Endothelial cell of umbilical vein (primary cell): ENCODE measurements around the gene C2CD5. TPM values are rescaled to one million over a fixed set of nuclear protein-coding genes. Genes with fewer than 3 reads are reported as not detected.

ENCODE experiments used
- BruUV-seq: library from RNA; stranded (reverse); fragments of 400-500 nt; replicated peaks from 2 replicates; lab custom pipeline; 2021; lab: Mats Ljungman, UMichigan
- CTCF ChIA-PET: fragments of 300-600, 350-600 bp; sonication (Branson Sonifier 250); formaldehyde crosslinking; loops from one replicate; lab custom pipeline; 2021; ENCODE audit warnings: antibody characterized with exemption, inconsistent platforms; lab: Charles Lee
- POLR2A ChIA-PET: fragments of 300-600, 350-600 bp; sonication (Branson Sonifier 250); formaldehyde crosslinking; loops from one replicate; lab custom pipeline; 2021; ENCODE audit warnings: antibody characterized with exemption, inconsistent platforms; lab: Charles Lee
- DNase-seq: peaks from one replicate; pipeline ENCODE4 v3.0.0-alpha.2; 2011; ENCODE audit warnings: low read depth, low spot score
- FAIRE-seq: peaks from 2 replicates; lab custom pipeline; 2011; peaks lifted over from hg19 to GRCh38; lab: Jason Lieb, UNC
- H2AFZ ChIP-seq: 2 replicates; pipeline ENCODE4 v1.6.0; 2012; ENCODE audit warnings: low read depth, low read length, control low read depth, inconsistent platforms
- H3K27ac ChIP-seq: 2 replicates; pipeline ENCODE4 v1.5.1; 2011; ENCODE audit warnings: low read depth, mild to moderate bottlenecking, control low read depth, low read length, moderate library complexity; ENCODE audit not compliant: insufficient read depth
- H3K27me3 ChIP-seq, 2 experiments: 2 replicates each; pipeline versions ENCODE4 v1.6.0 to v1.6.1; 2011; ENCODE audit warnings: low read length in 2 of 2, mixed read lengths in 1 of 2; ENCODE audit not compliant: control insufficient read depth in 2 of 2, insufficient read depth in 2 of 2
- H3K36me3 ChIP-seq, 2 experiments: 2 replicates in 1 of 2; 3 replicates in 1 of 2; pipeline ENCODE4 v1.5.1; 2011; ENCODE audit warnings: low read length in 2 of 2, mild to moderate bottlenecking in 1 of 2, moderate library complexity in 1 of 2; ENCODE audit not compliant: control insufficient read depth in 2 of 2, insufficient read depth in 2 of 2; ENCODE audit errors: extremely low read depth in 1 of 2
- H3K4me1 ChIP-seq: 3 replicates; pipeline ENCODE4 v1.5.1; 2011; ENCODE audit warnings: mild to moderate bottlenecking, low read length; ENCODE audit not compliant: control insufficient read depth, insufficient read depth; ENCODE audit errors: extremely low read depth
- H3K4me2 ChIP-seq: 2 replicates; pipeline ENCODE4 v1.6.1; 2011; ENCODE audit warnings: low read length, control low read depth, mixed read lengths; ENCODE audit not compliant: insufficient read depth
- H3K4me3 ChIP-seq, 3 experiments: fragments of 200-600 bp in 1 of 3; sonication (generic), shearing (Covaris generic) in 1 of 3; replicated peaks in 1 of 3; 2 replicates each; pipeline ENCODE4 v1.5.1; 2011 to 2016; ENCODE audit warnings: control low read depth in 3 of 3, low read length in 3 of 3, mild to moderate bottlenecking in 2 of 3, inconsistent platforms in 1 of 3, low read depth in 1 of 3, moderate library complexity in 1 of 3; ENCODE audit not compliant: insufficient read depth in 1 of 3
- H3K79me2 ChIP-seq: 2 replicates; pipeline ENCODE4 v1.6.0; 2012; ENCODE audit warnings: low read length, inconsistent platforms; ENCODE audit not compliant: control insufficient read depth, insufficient read depth
- H3K9ac ChIP-seq: replicated peaks from 2 replicates; pipeline ENCODE3; 2011; ENCODE audit warnings: low read length, control low read depth; ENCODE audit not compliant: insufficient read depth; ENCODE audit errors: extremely low read depth
- H3K9me1 ChIP-seq: replicated peaks from 3 replicates; pipeline ENCODE4 v1.6.0; 2011; ENCODE audit warnings: mild to moderate bottlenecking, low read length; ENCODE audit not compliant: control insufficient read depth, insufficient read depth; ENCODE audit errors: extremely low read depth
- H3K9me3 ChIP-seq: replicated peaks from 2 replicates; pipeline ENCODE4 v1.5.1; 2012; ENCODE audit warnings: low read length, inconsistent platforms; ENCODE audit not compliant: control insufficient read depth, insufficient read depth
- H4K20me1 ChIP-seq: replicated peaks from 2 replicates; pipeline ENCODE3; 2011; ENCODE audit warnings: mild to moderate bottlenecking, low read length; ENCODE audit not compliant: control insufficient read depth, insufficient read depth; ENCODE audit errors: extremely low read depth
- EZH2 ChIP-seq: IDR thresholded peaks from 2 replicates; pipeline ENCODE4 v1.6.1; 2012; ENCODE audit warnings: borderline replicate concordance, low read depth, mild to moderate bottlenecking, moderate library complexity, low read length, inconsistent platforms; ENCODE audit not compliant: severe bottlenecking
- FOS ChIP-seq: IDR thresholded peaks from 2 replicates; pipeline ENCODE4 v1.6.1; 2011; ENCODE audit warnings: mild to moderate bottlenecking, low read length, moderate library complexity, borderline replicate concordance; ENCODE audit not compliant: insufficient read depth
- GATA2 ChIP-seq: IDR thresholded peaks from 2 replicates; pipeline ENCODE4 v1.7.0; 2011; ENCODE audit warnings: low read depth, mild to moderate bottlenecking, moderate library complexity, mixed read lengths, low read length; ENCODE audit not compliant: insufficient read length, insufficient read depth
- JUN ChIP-seq: IDR thresholded peaks from 2 replicates; pipeline ENCODE4 v1.6.1; 2011; ENCODE audit warnings: borderline replicate concordance, low read depth; ENCODE audit not compliant: insufficient read length, insufficient read depth
- MYC ChIP-seq: IDR thresholded peaks from one replicate; pipeline ENCODE4 v1.6.1; 2011; ENCODE audit warnings: mild to moderate bottlenecking, low read depth, low read length
- POLR2A ChIP-seq: IDR thresholded peaks from 2 replicates; pipeline ENCODE4 v1.6.1; 2012; ENCODE audit warnings: low read depth, mild to moderate bottlenecking, control low read depth, low read length
- POLR2AphosphoS5 ChIP-seq: IDR thresholded peaks from 2 replicates; pipeline ENCODE4 v1.6.1; 2012; ENCODE audit warnings: low read depth, mild to moderate bottlenecking, control low read depth, low read length, moderate library complexity; ENCODE audit not compliant: insufficient read depth
- dilution Hi-C: fragments of 300-500 bp; cut with MboI; formaldehyde crosslinking; loops from one replicate; pipeline ENCODE4 v1.15.0; 2019; ENCODE audit warnings: low sequenced_read_pairs; ENCODE audit not compliant: extremely low pct_ligation_motif_present
- intact Hi-C: fragments of 100-400 bp; cut with micrococcal nuclease; formaldehyde crosslinking; loops from one replicate; pipeline ENCODE4 v1.10.0; 2022
- polyA plus RNA-seq, 4 experiments: library from polyadenylated mRNA; depleted of rRNA in 3 of 4; stranded (reverse) in 3 of 4; unstranded in 1 of 4; fragments of >200 nt; gene quantifications; 2 replicates each; pipeline versions ENCODE4 v1.2.1 to v1.2.3, GENCODE V29; 2011 to 2012; ENCODE audit warnings: missing spikeins in 1 of 4
- total RNA-seq: library from RNA; stranded (reverse); gene quantifications from 2 replicates; pipeline ENCODE4 v1.2.3, GENCODE V29; 2021
- TF ChIP-seq, protein P1 (sequence below): IDR thresholded peaks from 2 replicates; pipeline ENCODE4 v1.6.1; 2011; ENCODE audit not compliant: insufficient read depth, insufficient read length
- TF ChIP-seq, protein P2 (sequence below), 2 donors: IDR thresholded peaks; 1 replicate in 1 of 2; 2 replicates in 1 of 2; pipeline ENCODE4 v1.5.1; 2011; ENCODE audit warnings: low read length in 2 of 2, mild to moderate bottlenecking in 2 of 2, moderate library complexity in 2 of 2, control low read depth in 1 of 2, inconsistent platforms in 1 of 2, low read depth in 1 of 2; ENCODE audit not compliant: insufficient read depth in 1 of 2; ENCODE audit errors: extremely low read depth in 1 of 2

Gene C2CD5
- total and polyA plus RNA-seq, 2 donors (not counting 3 experiments of a cell fraction or from before 2014, with no cell fraction given), result 12.9 to 32.9 TPM

DNA sequence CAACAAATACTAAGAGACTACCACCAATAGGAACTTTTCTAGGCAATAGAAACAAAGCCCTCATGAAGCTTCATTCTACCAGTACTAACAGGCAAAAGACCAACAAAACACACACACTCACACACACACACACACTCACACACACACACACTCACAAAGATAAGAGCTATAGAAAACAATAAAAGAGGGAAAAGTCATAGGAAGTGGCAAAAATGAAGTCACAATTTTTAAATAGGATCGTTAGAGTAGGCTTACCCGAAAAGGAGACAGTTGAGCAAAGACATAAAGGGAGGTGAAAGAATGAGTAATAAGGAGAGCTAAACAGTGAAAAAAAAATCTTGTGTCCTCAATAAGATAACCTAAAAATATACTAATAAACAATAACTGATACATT is 66.5 kb downstream of the C2CD5 start:
- H3K9me3 ChIP-seq, result no peaks in the 10 kb centered on the region
- no peak overlapping the region for H3K4me3 ChIP-seq
- no peaks in the 10 kb centered on the region for H3K36me3 ChIP-seq
- no TSS peak for BruUV-seq
- TF ChIP-seq JUN, result peak; percentile 54
- TF ChIP-seq, protein P1, sequence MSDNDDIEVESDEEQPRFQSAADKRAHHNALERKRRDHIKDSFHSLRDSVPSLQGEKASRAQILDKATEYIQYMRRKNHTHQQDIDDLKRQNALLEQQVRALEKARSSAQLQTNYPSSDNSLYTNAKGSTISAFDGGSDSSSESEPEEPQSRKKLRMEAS, result no peak
- dilution Hi-C loops, result no loop called here
- H3K27me3 ChIP-seq, result no peaks in the 10 kb centered on the region
- DNase-seq, result peak; percentile 68
- peak overlapping the region; percentile 22 for H3K4me2 ChIP-seq
- no peaks in the 10 kb centered on the region for H3K9me1 ChIP-seq
- no peaks in the 10 kb centered on the region for H3K79me2 ChIP-seq
- FAIRE-seq, result no peak
- H4K20me1 ChIP-seq, result no peaks in the 10 kb centered on the region
- POLR2A ChIA-PET, result no interaction called here
- no peak overlapping the region for H3K9ac ChIP-seq
- intact Hi-C loops, result loop anchor here (5.0 kb wide), 2 partner anchors 64 to 149 kb away; partner anchors contain the start of genes C2CD5 and ETNK1
- CTCF ChIA-PET, result interaction anchor here (0.7 to 1.2 kb wide), 5 partner anchors 16 to 52 kb away, joined by 3 to 5 read pairs (median 3); no protein-coding TSS in a partner anchor
- H3K27ac ChIP-seq, result peak overlapping the region; percentile 34
- no peak overlapping the region for H2AFZ ChIP-seq
- peaks cover 11% of the 10 kb centered on the region for H3K4me1 ChIP-seq

DNA sequence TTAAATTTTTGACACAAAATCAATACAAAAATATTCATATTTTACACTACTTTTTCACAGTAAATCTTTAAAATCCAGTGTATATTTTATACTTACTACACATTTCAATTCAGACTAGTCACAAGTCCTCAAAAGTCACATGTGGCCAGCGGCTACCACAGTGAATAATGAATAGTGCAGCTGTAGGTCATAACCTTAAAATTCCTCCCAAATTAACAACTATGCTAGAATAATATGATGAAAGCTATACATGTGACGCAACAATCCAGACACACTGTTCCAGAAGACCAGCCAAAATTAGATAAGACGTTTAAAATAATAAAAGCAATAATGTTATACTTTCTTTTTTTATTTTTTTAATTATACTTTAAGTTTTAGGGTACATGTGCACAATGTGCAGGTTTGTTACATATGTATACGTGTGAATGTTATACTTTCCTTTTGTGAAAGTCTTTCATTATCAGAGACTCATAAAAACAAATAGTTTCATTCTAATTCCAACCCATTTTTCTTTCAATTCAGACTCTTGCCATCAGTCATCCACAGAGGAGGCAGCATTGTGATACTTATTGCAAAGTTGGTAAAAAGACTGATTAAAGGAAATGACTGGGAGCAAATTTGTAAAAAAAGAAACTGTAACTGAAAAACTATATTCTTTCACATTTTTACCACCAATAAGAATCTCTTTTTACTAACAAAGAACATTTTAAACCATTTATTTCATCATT is 67.0 kb downstream of the C2CD5 start:
- dilution Hi-C loops, result no loop called here
- no peaks in the 10 kb centered on the region for H4K20me1 ChIP-seq
- H3K36me3 ChIP-seq, result no peaks in the 10 kb centered on the region
- no peaks in the 10 kb centered on the region for H3K9me3 ChIP-seq
- H2AFZ ChIP-seq, result no peak overlapping the region
- intact Hi-C loops, result loop anchor here (5.0 kb wide), 2 partner anchors 65 to 150 kb away; partner anchors contain the start of genes C2CD5 and ETNK1
- CTCF ChIA-PET, result interaction anchor here (0.8 to 2.8 kb wide), 5 partner anchors 11 to 52 kb away, joined by 3 to 17 read pairs (median 4); no protein-coding TSS in a partner anchor
- H3K9me1 ChIP-seq, result no peaks in the 10 kb centered on the region
- no peaks in the 10 kb centered on the region for H3K79me2 ChIP-seq
- DNase-seq (peak; percentile 51), FAIRE-seq (no peak)
- POLR2A ChIA-PET, result no interaction called here
- H3K4me3 ChIP-seq, result no peak overlapping the region
- peaks cover 11% of the 10 kb centered on the region for H3K4me1 ChIP-seq
- no peaks in the 10 kb centered on the region for H3K27me3 ChIP-seq
- no peak overlapping the region for H3K9ac ChIP-seq
- peak overlapping the region; percentile 34 for H3K27ac ChIP-seq
- TSS peak; percentile 35 for BruUV-seq
- TF ChIP-seq GATA2, result no peak
- TF ChIP-seq MYC, result no peak
- no peak for TF ChIP-seq FOS
- TF ChIP-seq, protein P1, result no peak
- no peak for TF ChIP-seq EZH2
- TF ChIP-seq POLR2AphosphoS5, result no peak
- TF ChIP-seq, protein P2, sequence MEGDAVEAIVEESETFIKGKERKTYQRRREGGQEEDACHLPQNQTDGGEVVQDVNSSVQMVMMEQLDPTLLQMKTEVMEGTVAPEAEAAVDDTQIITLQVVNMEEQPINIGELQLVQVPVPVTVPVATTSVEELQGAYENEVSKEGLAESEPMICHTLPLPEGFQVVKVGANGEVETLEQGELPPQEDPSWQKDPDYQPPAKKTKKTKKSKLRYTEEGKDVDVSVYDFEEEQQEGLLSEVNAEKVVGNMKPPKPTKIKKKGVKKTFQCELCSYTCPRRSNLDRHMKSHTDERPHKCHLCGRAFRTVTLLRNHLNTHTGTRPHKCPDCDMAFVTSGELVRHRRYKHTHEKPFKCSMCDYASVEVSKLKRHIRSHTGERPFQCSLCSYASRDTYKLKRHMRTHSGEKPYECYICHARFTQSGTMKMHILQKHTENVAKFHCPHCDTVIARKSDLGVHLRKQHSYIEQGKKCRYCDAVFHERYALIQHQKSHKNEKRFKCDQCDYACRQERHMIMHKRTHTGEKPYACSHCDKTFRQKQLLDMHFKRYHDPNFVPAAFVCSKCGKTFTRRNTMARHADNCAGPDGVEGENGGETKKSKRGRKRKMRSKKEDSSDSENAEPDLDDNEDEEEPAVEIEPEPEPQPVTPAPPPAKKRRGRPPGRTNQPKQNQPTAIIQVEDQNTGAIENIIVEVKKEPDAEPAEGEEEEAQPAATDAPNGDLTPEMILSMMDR (IDR thresholded peaks at IDR 0.05; ENCODE audit: extremely low read depth in 1 of 2, insufficient read depth in 1 of 2, low read depth in 1 of 2, low read length in 2 of 2), result no peak
- TF ChIP-seq POLR2A, result no peak
- no peak for TF ChIP-seq JUN
- H3K4me2 ChIP-seq, result peak overlapping the region; percentile 22
